Gastrocnemius medialis (tissue), 4 donors: ENCODE data around the gene MALRD1.

Experiments used
- POLR2A ChIP-seq, 2 donors: fragments of 450-650 bp; IDR thresholded peaks; one replicate each; pipeline ENCODE4 v1.6.1; 2017; ENCODE audit warnings: antibody characterized with exemption in 2 of 2, mild to moderate bottlenecking in 2 of 2, moderate library complexity in 2 of 2
- TF ChIP-seq, protein P1 (sequence below), 5 experiments: fragments of 450-650 bp in 3 of 5; fragments of 200-600 bp in 2 of 5; sonication (generic) in 2 of 5; IDR thresholded peaks in 4 of 5; conservative IDR thresholded peaks in 1 of 5; 1 replicate in 4 of 5; 2 replicates in 1 of 5; pipeline ENCODE4 v1.5.1; 2016 to 2019; ENCODE audit warnings: antibody characterized with exemption in 5 of 5, mild to moderate bottlenecking in 3 of 5, moderate library complexity in 3 of 5

DNA sequence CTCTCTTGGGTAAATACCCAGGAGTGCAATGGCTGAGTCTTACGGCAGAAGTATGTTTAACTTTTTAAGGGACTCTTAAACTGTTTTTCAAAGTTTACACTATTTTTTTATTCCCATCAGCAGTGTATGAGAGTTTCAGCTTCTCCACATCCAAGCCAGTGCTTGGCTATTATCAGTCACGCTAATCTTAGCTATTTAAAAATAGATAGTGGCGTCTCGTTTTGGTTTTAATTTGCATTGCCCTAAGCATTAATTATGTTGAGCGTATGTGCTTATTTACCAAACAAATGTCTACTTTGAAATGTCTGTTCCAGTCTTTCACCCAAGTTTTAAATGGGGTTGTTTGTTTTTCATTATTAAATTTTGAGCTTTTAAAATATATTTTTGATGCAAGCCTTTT, 164.0 kb downstream of the MALRD1 start:
- TF ChIP-seq, protein P1, sequence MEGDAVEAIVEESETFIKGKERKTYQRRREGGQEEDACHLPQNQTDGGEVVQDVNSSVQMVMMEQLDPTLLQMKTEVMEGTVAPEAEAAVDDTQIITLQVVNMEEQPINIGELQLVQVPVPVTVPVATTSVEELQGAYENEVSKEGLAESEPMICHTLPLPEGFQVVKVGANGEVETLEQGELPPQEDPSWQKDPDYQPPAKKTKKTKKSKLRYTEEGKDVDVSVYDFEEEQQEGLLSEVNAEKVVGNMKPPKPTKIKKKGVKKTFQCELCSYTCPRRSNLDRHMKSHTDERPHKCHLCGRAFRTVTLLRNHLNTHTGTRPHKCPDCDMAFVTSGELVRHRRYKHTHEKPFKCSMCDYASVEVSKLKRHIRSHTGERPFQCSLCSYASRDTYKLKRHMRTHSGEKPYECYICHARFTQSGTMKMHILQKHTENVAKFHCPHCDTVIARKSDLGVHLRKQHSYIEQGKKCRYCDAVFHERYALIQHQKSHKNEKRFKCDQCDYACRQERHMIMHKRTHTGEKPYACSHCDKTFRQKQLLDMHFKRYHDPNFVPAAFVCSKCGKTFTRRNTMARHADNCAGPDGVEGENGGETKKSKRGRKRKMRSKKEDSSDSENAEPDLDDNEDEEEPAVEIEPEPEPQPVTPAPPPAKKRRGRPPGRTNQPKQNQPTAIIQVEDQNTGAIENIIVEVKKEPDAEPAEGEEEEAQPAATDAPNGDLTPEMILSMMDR (IDR thresholded peaks at IDR 0.05 in 4 of 5, conservative IDR thresholded peaks at IDR 0.05 in 1 of 5): no peak
- TF ChIP-seq POLR2A (IDR thresholded peaks at IDR 0.05): no peak
